H1 (cell line): ENCODE results near the gene TDP1. TPM values are rescaled to one million over a fixed set of nuclear protein-coding genes. Genes with fewer than 3 reads are reported as not detected.

Experiments used
- BACH1 ChIP-seq: IDR thresholded peaks from 2 replicates; pipeline ENCODE4 v1.6.1; 2012; ENCODE audit warnings: low read length, improper control_type of control experiment
- BRCA1 ChIP-seq: IDR thresholded peaks from 2 replicates; pipeline ENCODE4 v1.6.1; 2012; ENCODE audit warnings: low read depth, low read length, improper control_type of control experiment
- CREB1 ChIP-seq: IDR thresholded peaks from 2 replicates; pipeline ENCODE4 v1.6.1; 2012; ENCODE audit warnings: inconsistent platforms
- FOSL1 ChIP-seq: IDR thresholded peaks from 2 replicates; pipeline ENCODE4 v1.6.1; 2011; ENCODE audit warnings: mild to moderate bottlenecking, low read depth, low read length, moderate library complexity; ENCODE audit not compliant: insufficient read depth
- JUND ChIP-seq: IDR thresholded peaks from 2 replicates; pipeline ENCODE4 v1.6.1; 2011; ENCODE audit warnings: mild to moderate bottlenecking, improper control_type of control experiment, low read length
- KDM4A ChIP-seq: IDR thresholded peaks from one replicate; pipeline ENCODE4 v1.7.1; 2012; ENCODE audit warnings: low read depth, mild to moderate bottlenecking, moderate library complexity, low read length, inconsistent platforms; ENCODE audit not compliant: severe bottlenecking
- MAX ChIP-seq: IDR thresholded peaks from 2 replicates; pipeline ENCODE4 v1.6.1; 2012; ENCODE audit warnings: inconsistent platforms
- POLR2AphosphoS5 ChIP-seq: IDR thresholded peaks from 2 replicates; pipeline ENCODE4 v1.6.1; 2011; ENCODE audit warnings: low read depth, low read length
- RBBP5 ChIP-seq: IDR thresholded peaks from 2 replicates; pipeline ENCODE4 v1.7.1; 2012; ENCODE audit warnings: low read depth, mild to moderate bottlenecking, inconsistent platforms, low read length, moderate library complexity, borderline replicate concordance
- RFX5 ChIP-seq: IDR thresholded peaks from 2 replicates; pipeline ENCODE4 v1.6.1; 2011; ENCODE audit warnings: low read depth, low read length, improper control_type of control experiment, borderline replicate concordance
- TAF1 ChIP-seq: IDR thresholded peaks from 2 replicates; pipeline ENCODE4 v1.6.1; 2011; ENCODE audit warnings: mild to moderate bottlenecking, low read depth, low read length
- TEAD4 ChIP-seq: IDR thresholded peaks from 2 replicates; pipeline ENCODE4 v1.6.1; 2012; ENCODE audit warnings: low read depth, low read length, inconsistent platforms, mixed read lengths
- polyA plus RNA-seq, 7 experiments: library from polyadenylated mRNA; depleted of rRNA in 3 of 7; stranded (reverse) in 5 of 7; unstranded in 2 of 7; fragments of >200 nt in 5 of 7; fragments of 200-250 nt in 2 of 7; gene quantifications; 1 replicate in 5 of 7; 2 replicates in 1 of 7; 4 replicates in 1 of 7; pipeline versions ENCODE4 v1.2.1 to v1.2.3, GENCODE V29; 2011 to 2013; ENCODE audit warnings: missing spikeins in 2 of 7, mixed read lengths in 2 of 7
- total RNA-seq: library from RNA; stranded (reverse); fragmentation: NEBNext Ultra II Directional; extraction: Animal tissue kit (Norgen Biotek cat#: 25700); gene quantifications from 2 replicates; pipeline ENCODE4 v1.2.1, GENCODE V29; 2021

The TDP1 gene
- total and polyA plus RNA-seq, 2 of the 8 experiments (the other 6 are each of a cell fraction or from before 2014, with no cell fraction given): 32.2 to 69.9 TPM

GRCh38 chr14:89955745-89956660, at the start of gene TDP1 (continued):
- TF ChIP-seq BACH1 (no peak), MAX (peak; percentile 55), RBBP5 (peak; percentile 95), JUND (peak; percentile 71; the same call in 1 of the 2 replicates), TAF1 (peak; percentile 94), TEAD4 (0 out of 2 replicates have a peak, but pooled peaks have one; percentile 6), CREB1 (peak; percentile 87), KDM4A (peak; percentile 79), BRCA1 (peak; percentile 52; the same call in 1 of the 2 replicates), POLR2AphosphoS5 (peak; percentile 93), FOSL1 (peak; percentile 98), RFX5 (no peak)
